HepG2 (cell line): Measurements from ENCODE around the gene LTA4H. TPM values are rescaled to one million over a fixed set of nuclear protein-coding genes. Genes with fewer than 3 reads are reported as not detected.

Source experiments
- CHCHD3 ChIP-seq: sonication (generic); formaldehyde crosslinking; IDR thresholded peaks from 2 replicates; pipeline ENCODE4 v1.8.0; 2022; ENCODE audit warnings: mild to moderate bottlenecking, missing genetic modification reagents, moderate library complexity
- ELF1 ChIP-seq: sonication (generic); formaldehyde crosslinking; IDR thresholded peaks from 2 replicates; pipeline ENCODE4 v1.4.0; 2020; ENCODE audit warnings: missing genetic modification reagents
- ZNF225 ChIP-seq: sonication (generic); formaldehyde crosslinking; IDR thresholded peaks from 2 replicates; pipeline ENCODE4 v1.4.0; 2020; ENCODE audit warnings: mild to moderate bottlenecking, missing genetic modification reagents
- ZNF577 ChIP-seq: sonication (generic); formaldehyde crosslinking; IDR thresholded peaks from 2 replicates; pipeline ENCODE4 v1.4.0; 2020; ENCODE audit warnings: mild to moderate bottlenecking, low read depth, missing genetic modification reagents, borderline replicate concordance
- polyA plus RNA-seq, 8 experiments: library from polyadenylated mRNA; depleted of rRNA in 3 of 8; stranded (reverse) in 7 of 8; unstranded in 1 of 8; fragments of >200 nt; fragmentation: Illumina TruSeq in 4 of 8; extraction: Trizol in 4 of 8; gene quantifications; 2 replicates each; pipeline versions ENCODE4 v1.2.1 to v1.2.3, GENCODE V29; 2011 to 2016; ENCODE audit warnings: low read depth in 4 of 8, missing spikeins in 1 of 8, mixed read lengths in 1 of 8; ENCODE audit not compliant: insufficient read depth in 1 of 8
- total RNA-seq, 5 experiments: library from RNA; depleted of rRNA; stranded (reverse); fragments of >200 nt; fragmentation: Illumina TruSeq; extraction: Trizol; gene quantifications; 2 replicates each; pipeline ENCODE4 v1.2.3, GENCODE V29; 2016; ENCODE audit warnings: low read depth in 1 of 5
- TF ChIP-seq, protein P1 (sequence below): sonication (generic); formaldehyde crosslinking; IDR thresholded peaks from 2 replicates; pipeline ENCODE4 v1.4.0; 2020; ENCODE audit warnings: missing genetic modification reagents
- TF ChIP-seq, protein P2 (sequence below): IDR thresholded peaks from 2 replicates; pipeline ENCODE4 v1.6.1; 2016
- TF ChIP-seq, protein P3 (sequence below): sonication (generic); formaldehyde crosslinking; IDR thresholded peaks from 2 replicates; pipeline ENCODE4 v1.4.0; 2020; ENCODE audit warnings: missing genetic modification reagents, borderline replicate concordance
- TF ChIP-seq, protein P4 (sequence below): sonication (generic); formaldehyde crosslinking; IDR thresholded peaks from 2 replicates; pipeline ENCODE4 v1.4.0; 2020; ENCODE audit warnings: mild to moderate bottlenecking, missing genetic modification reagents
- TF ChIP-seq, protein P5 (sequence below): sonication (generic); formaldehyde crosslinking; IDR thresholded peaks from 2 replicates; pipeline ENCODE4 v1.5.0; 2020; ENCODE audit warnings: missing genetic modification reagents, mild to moderate bottlenecking, borderline replicate concordance
- TF ChIP-seq, protein P6 (sequence below): sonication (generic); formaldehyde crosslinking; IDR thresholded peaks from 2 replicates; pipeline ENCODE4 v1.8.0; 2022; ENCODE audit warnings: missing genetic modification reagents, mild to moderate bottlenecking, moderate library complexity, borderline replicate concordance

Gene LTA4H
- total and polyA plus RNA-seq, 2 of the 13 experiments (the other 11 are each of a cell fraction or from before 2014, with no cell fraction given) = 87.5 to 90.4 TPM

DNA sequence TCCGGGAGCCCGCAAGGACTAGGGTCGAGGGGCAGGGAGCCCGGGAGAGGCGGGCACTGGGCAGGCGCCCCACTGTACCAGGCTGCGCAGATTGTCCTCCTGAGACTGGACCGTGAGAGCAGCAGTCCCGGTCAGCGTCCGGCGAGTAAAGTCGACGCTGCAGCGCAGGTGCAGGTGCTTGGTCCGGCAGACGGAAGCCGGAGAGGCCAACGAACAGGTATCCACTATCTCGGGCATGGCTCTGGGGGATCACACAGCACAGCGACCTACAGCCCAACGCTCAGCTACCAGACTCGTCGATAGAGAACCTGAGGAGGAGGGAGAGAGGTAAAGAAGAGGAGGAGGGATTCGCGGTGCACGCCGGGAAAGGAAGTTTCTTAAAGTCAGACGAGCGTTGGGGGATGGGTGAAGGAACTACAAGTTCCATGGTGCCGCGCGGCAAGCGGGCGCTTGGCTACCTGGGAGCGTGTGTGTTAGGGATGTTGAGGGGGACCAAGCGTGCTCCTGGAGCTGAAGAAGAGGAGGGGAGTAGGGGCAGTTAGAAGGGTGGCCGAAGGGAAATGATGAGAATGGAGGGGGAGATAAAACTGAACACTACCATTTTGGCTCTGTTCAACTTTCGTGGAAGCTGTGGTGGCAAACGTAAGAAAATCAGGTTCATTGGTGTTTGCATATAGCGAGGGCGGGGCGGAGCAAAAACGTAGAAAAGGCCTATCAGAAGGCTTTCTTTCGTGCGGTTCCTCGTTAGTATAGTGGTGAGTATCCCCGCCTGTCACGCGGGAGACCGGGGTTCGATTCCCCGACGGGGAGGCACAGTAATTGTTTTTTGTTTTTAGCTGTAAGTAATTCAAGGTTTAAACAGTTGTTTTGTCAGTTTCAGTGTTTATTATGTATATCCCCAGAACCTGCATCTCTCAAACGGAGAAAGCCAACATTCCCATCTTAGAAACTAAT lies at the start of gene LTA4H (continued):
- TF ChIP-seq ZNF225 (CRISPR knock-in tag) (no peak; the same call in none of the 2 replicates), ELF1 (CRISPR knock-in tag) (no peak; the same call in none of the 2 replicates), CHCHD3 (CRISPR knock-in tag) (no peak), ZNF577 (CRISPR knock-in tag) (no peak)
- TF ChIP-seq, protein P1, sequence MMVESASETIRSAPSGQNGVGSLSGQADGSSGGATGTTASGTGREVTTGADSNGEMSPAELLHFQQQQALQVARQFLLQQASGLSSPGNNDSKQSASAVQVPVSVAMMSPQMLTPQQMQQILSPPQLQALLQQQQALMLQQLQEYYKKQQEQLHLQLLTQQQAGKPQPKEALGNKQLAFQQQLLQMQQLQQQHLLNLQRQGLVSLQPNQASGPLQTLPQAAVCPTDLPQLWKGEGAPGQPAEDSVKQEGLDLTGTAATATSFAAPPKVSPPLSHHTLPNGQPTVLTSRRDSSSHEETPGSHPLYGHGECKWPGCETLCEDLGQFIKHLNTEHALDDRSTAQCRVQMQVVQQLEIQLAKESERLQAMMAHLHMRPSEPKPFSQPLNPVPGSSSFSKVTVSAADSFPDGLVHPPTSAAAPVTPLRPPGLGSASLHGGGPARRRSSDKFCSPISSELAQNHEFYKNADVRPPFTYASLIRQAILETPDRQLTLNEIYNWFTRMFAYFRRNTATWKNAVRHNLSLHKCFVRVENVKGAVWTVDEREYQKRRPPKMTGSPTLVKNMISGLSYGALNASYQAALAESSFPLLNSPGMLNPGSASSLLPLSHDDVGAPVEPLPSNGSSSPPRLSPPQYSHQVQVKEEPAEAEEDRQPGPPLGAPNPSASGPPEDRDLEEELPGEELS = peak; percentile 38
- TF ChIP-seq, protein P2, sequence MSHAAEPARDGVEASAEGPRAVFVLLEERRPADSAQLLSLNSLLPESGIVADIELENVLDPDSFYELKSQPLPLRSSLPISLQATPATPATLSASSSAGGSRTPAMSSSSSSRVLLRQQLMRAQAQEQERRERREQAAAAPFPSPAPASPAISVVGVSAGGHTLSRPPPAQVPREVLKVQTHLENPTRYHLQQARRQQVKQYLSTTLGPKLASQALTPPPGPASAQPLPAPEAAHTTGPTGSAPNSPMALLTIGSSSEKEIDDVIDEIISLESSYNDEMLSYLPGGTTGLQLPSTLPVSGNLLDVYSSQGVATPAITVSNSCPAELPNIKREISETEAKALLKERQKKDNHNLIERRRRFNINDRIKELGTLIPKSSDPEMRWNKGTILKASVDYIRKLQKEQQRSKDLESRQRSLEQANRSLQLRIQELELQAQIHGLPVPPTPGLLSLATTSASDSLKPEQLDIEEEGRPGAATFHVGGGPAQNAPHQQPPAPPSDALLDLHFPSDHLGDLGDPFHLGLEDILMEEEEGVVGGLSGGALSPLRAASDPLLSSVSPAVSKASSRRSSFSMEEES = no peak
- TF ChIP-seq, protein P3, sequence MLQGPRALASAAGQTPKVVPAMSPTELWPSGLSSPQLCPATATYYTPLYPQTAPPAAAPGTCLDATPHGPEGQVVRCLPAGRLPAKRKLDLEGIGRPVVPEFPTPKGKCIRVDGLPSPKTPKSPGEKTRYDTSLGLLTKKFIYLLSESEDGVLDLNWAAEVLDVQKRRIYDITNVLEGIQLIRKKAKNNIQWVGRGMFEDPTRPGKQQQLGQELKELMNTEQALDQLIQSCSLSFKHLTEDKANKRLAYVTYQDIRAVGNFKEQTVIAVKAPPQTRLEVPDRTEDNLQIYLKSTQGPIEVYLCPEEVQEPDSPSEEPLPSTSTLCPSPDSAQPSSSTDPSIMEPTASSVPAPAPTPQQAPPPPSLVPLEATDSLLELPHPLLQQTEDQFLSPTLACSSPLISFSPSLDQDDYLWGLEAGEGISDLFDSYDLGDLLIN (CRISPR knock-in tag) = peak; percentile 72
- TF ChIP-seq, protein P4, sequence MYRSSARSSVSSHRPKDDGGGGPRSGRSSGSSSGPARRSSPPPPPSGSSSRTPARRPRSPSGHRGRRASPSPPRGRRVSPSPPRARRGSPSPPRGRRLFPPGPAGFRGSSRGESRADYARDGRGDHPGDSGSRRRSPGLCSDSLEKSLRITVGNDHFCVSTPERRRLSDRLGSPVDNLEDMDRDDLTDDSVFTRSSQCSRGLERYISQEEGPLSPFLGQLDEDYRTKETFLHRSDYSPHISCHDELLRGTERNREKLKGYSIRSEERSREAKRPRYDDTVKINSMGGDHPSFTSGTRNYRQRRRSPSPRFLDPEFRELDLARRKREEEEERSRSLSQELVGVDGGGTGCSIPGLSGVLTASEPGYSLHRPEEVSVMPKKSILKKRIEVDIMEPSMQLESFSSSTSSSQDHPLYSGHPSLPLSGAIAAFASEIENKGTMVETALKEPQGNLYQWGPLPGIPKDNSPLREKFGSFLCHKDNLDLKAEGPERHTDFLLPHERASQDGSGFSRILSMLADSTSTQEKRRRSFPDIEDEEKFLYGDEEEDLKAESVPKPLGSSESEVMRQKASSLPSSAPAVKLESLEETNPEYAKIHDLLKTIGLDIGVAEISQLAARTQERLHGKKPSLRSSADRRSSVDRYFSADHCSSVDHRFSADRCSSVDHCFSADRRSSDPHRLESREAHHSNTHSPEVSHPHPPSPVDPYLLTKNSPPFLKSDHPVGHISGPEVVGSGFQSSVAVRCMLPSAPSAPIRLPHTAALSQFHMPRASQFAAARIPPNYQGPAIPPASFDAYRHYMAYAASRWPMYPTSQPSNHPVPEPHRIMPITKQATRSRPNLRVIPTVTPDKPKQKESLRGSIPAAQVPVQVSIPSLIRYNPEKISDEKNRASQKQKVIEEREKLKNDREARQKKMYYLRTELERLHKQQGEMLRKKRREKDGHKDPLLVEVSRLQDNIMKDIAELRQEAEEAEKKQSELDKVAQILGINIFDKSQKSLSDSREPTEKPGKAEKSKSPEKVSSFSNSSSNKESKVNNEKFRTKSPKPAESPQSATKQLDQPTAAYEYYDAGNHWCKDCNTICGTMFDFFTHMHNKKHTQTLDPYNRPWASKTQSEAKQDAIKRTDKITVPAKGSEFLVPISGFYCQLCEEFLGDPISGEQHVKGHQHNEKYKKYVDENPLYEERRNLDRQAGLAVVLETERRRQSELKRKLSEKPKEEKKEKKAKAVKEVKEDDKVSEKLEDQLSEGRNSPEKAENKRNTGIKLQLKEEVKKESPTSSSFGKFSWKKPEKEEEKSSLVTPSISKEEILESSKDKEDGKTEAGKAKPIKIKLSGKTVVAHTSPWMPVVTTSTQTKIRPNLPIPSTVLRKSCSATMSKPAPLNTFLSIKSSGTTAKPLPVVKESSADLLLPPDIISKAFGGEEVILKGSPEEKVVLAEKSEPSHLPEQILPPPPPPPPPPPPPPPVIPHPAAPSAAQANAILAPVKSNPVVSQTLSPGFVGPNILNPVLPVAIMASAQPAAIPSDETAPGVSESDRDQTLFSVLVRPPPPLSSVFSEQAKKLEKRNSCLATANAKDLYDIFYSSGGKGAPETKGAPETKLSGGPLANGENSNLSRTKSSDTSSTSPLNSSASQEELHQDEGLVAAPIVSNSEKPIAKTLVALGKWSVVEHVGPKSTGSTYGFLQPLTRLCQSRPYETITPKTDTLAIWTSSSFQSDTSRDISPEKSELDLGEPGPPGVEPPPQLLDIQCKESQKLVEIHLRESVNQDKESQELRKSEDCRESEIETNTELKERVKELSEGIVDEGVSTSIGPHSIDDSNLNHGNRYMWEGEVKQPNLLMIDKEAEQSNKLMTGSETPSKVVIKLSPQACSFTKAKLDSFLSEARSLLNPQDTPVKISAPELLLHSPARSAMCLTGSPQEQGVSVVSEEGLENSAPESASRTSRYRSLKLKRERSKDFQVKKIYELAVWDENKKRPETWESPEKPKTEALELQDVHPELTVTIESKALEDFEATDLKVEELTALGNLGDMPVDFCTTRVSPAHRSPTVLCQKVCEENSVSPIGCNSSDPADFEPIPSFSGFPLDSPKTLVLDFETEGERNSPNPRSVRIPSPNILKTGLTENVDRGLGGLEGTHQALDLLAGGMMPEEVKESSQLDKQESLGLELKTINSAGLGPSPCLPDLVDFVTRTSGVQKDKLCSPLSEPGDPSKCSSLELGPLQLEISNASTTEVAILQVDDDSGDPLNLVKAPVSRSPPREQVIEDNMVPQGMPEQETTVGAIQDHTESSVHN (CRISPR knock-in tag) = no peak
- TF ChIP-seq, protein P5, sequence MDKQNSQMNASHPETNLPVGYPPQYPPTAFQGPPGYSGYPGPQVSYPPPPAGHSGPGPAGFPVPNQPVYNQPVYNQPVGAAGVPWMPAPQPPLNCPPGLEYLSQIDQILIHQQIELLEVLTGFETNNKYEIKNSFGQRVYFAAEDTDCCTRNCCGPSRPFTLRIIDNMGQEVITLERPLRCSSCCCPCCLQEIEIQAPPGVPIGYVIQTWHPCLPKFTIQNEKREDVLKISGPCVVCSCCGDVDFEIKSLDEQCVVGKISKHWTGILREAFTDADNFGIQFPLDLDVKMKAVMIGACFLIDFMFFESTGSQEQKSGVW = no peak
- TF ChIP-seq, protein P6, sequence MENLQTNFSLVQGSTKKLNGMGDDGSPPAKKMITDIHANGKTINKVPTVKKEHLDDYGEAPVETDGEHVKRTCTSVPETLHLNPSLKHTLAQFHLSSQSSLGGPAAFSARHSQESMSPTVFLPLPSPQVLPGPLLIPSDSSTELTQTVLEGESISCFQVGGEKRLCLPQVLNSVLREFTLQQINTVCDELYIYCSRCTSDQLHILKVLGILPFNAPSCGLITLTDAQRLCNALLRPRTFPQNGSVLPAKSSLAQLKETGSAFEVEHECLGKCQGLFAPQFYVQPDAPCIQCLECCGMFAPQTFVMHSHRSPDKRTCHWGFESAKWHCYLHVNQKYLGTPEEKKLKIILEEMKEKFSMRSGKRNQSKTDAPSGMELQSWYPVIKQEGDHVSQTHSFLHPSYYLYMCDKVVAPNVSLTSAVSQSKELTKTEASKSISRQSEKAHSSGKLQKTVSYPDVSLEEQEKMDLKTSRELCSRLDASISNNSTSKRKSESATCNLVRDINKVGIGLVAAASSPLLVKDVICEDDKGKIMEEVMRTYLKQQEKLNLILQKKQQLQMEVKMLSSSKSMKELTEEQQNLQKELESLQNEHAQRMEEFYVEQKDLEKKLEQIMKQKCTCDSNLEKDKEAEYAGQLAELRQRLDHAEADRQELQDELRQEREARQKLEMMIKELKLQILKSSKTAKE (CRISPR knock-in tag) = no peak
